CD14-positive monocyte (primary cell): Measurements from ENCODE around the gene CPAMD8. TPM values are rescaled to one million over a fixed set of nuclear protein-coding genes. Genes with fewer than 3 reads are reported as not detected.

Experiments
- DNase-seq, 3 donors: peaks; one replicate each; pipeline ENCODE4 v3.0.0-alpha.2; 2011 to 2022
- H2AFZ ChIP-seq: 2 replicates; pipeline ENCODE4 v1.6.0; 2012; ENCODE audit warnings: mild to moderate bottlenecking, low read depth, low read length, inconsistent platforms; ENCODE audit not compliant: insufficient read depth, poor library complexity, severe bottlenecking
- H3K27ac ChIP-seq, 2 donors: 1 replicate in 1 of 2; 2 replicates in 1 of 2; pipeline ENCODE4 v1.5.1; 2012 to 2013; ENCODE audit warnings: low read length in 2 of 2, control low read depth in 1 of 2, inconsistent platforms in 1 of 2, low read depth in 1 of 2, mild to moderate bottlenecking in 1 of 2
- H3K27me3 ChIP-seq, 2 donors: one replicate each; pipeline versions ENCODE4 v1.6.0 to v1.6.1; 2011 to 2013; ENCODE audit warnings: low read length in 2 of 2; ENCODE audit not compliant: control insufficient read depth in 2 of 2, insufficient read depth in 2 of 2
- H3K36me3 ChIP-seq, 2 donors: replicated peaks in 1 of 2; 1 replicate in 1 of 2; 2 replicates in 1 of 2; pipeline versions ENCODE4 v1.5.1 to v1.6.1; 2012 to 2013; ENCODE audit warnings: low read length in 2 of 2, control low read depth in 1 of 2, inconsistent platforms in 1 of 2, mild to moderate bottlenecking in 1 of 2; ENCODE audit not compliant: insufficient read depth in 2 of 2, control insufficient read depth in 1 of 2
- H3K4me1 ChIP-seq, 2 donors: 1 replicate in 1 of 2; 2 replicates in 1 of 2; pipeline versions ENCODE4 v1.5.1 to v1.6.1; 2012 to 2013; ENCODE audit warnings: low read length in 2 of 2, control low read depth in 1 of 2, inconsistent platforms in 1 of 2, mild to moderate bottlenecking in 1 of 2, moderate library complexity in 1 of 2; ENCODE audit not compliant: insufficient read depth in 2 of 2, control insufficient read depth in 1 of 2
- H3K4me2 ChIP-seq: replicated peaks from 2 replicates; pipeline ENCODE3; 2012; ENCODE audit warnings: low read length, moderate library complexity, mild to moderate bottlenecking; ENCODE audit not compliant: poor library complexity, severe bottlenecking; ENCODE audit errors: extremely low read depth
- H3K4me3 ChIP-seq, 3 experiments: fragments of 200-600 bp in 1 of 3; sonication (generic) in 1 of 3; replicated peaks in 1 of 3; 1 replicate in 2 of 3; 2 replicates in 1 of 3; pipeline ENCODE4 v1.5.1; 2011 to 2013; ENCODE audit warnings: low read length in 3 of 3, mild to moderate bottlenecking in 3 of 3, control low read depth in 2 of 3, low read depth in 2 of 3, inconsistent platforms in 1 of 3, moderate library complexity in 1 of 3
- H3K79me2 ChIP-seq: 2 replicates; pipeline ENCODE4 v1.6.0; 2012; ENCODE audit warnings: mild to moderate bottlenecking, control low read depth, inconsistent platforms, low read length, moderate library complexity; ENCODE audit not compliant: insufficient read depth
- H3K9ac ChIP-seq: 2 replicates; pipeline ENCODE4 v1.6.0; 2017; ENCODE audit warnings: low read length, mild to moderate bottlenecking; ENCODE audit not compliant: insufficient read depth, poor library complexity, severe bottlenecking
- H3K9me3 ChIP-seq, 2 donors: replicated peaks in 1 of 2; 1 replicate in 1 of 2; 2 replicates in 1 of 2; pipeline versions ENCODE4 v1.5.1 to v1.6.1; 2012 to 2013; ENCODE audit warnings: low read length in 2 of 2, control low read depth in 1 of 2; ENCODE audit not compliant: control insufficient read depth in 1 of 2, insufficient read depth in 1 of 2
- H4K20me1 ChIP-seq: 2 replicates; pipeline ENCODE4 v1.6.0; 2012; ENCODE audit warnings: mild to moderate bottlenecking, low read length, control low read depth, moderate library complexity; ENCODE audit not compliant: insufficient read depth
- H3K27ac Mint-ChIP-seq, 7 donors: one replicate each; pipeline ENCODE4 v1.8.0; 2020; ENCODE audit warnings: mild to moderate bottlenecking in 7 of 7, mixed read lengths in 7 of 7, moderate library complexity in 6 of 7, inconsistent platforms in 2 of 7
- H3K27me3 Mint-ChIP-seq, 3 donors: one replicate each; pipeline ENCODE4 v1.8.0; 2021 to 2022; ENCODE audit warnings: low read depth in 3 of 3, mild to moderate bottlenecking in 3 of 3, mixed read lengths in 3 of 3, moderate library complexity in 3 of 3, inconsistent platforms in 1 of 3
- H3K36me3 Mint-ChIP-seq, 2 donors: one replicate each; pipeline ENCODE4 v1.8.0; 2020; ENCODE audit warnings: mixed read lengths in 2 of 2, inconsistent platforms in 1 of 2, mild to moderate bottlenecking in 1 of 2
- H3K4me1 Mint-ChIP-seq: one replicate; pipeline ENCODE4 v1.8.0; 2020; ENCODE audit warnings: mild to moderate bottlenecking, mixed read lengths
- H3K4me3 Mint-ChIP-seq, 2 donors: one replicate each; pipeline ENCODE4 v1.8.0; 2020; ENCODE audit warnings: mild to moderate bottlenecking in 2 of 2, mixed read lengths in 2 of 2, moderate library complexity in 1 of 2
- H3K9me3 Mint-ChIP-seq, 7 donors: one replicate each; pipeline ENCODE4 v1.8.0; 2020 to 2022; ENCODE audit warnings: mixed read lengths in 7 of 7, mild to moderate bottlenecking in 6 of 7, moderate library complexity in 6 of 7, inconsistent platforms in 2 of 7
- WGBS: methylation state at CpG from one replicate; pipeline ENCODE4 v1.1.5; 2013; ENCODE audit warnings: missing lambda C conversion rate; ENCODE audit not compliant: insufficient coverage; 5-methylcytosine and 5-hydroxymethylcytosine counted together
- intact Hi-C, 2 donors: fragments of 100-400 bp; cut with micrococcal nuclease; formaldehyde crosslinking; loops; one replicate each; pipeline versions ENCODE4 v1.15.0 to v1.15.1; 2023
- polyA plus RNA-seq, 3 donors: library from polyadenylated mRNA; depleted of rRNA in 1 of 3; unstranded in 2 of 3; stranded (reverse) in 1 of 3; fragments of 300-500 nt in 2 of 3; fragments of >200 nt in 1 of 3; fragmentation: Illumina TruSeq in 2 of 3; gene quantifications; 1 replicate in 2 of 3; 2 replicates in 1 of 3; pipeline ENCODE4 v1.2.3, GENCODE V29; 2012 to 2021
- TF ChIP-seq, protein P1 (sequence below): fragments of 200-600 bp; IDR thresholded peaks from one replicate; pipeline ENCODE4 v1.8.0; 2022; ENCODE audit warnings: antibody characterized with exemption, mild to moderate bottlenecking

CPAMD8 gene
- polyA plus RNA-seq, 3 donors: 5.1 to 53.4 (median 5.4) TPM

DNA sequence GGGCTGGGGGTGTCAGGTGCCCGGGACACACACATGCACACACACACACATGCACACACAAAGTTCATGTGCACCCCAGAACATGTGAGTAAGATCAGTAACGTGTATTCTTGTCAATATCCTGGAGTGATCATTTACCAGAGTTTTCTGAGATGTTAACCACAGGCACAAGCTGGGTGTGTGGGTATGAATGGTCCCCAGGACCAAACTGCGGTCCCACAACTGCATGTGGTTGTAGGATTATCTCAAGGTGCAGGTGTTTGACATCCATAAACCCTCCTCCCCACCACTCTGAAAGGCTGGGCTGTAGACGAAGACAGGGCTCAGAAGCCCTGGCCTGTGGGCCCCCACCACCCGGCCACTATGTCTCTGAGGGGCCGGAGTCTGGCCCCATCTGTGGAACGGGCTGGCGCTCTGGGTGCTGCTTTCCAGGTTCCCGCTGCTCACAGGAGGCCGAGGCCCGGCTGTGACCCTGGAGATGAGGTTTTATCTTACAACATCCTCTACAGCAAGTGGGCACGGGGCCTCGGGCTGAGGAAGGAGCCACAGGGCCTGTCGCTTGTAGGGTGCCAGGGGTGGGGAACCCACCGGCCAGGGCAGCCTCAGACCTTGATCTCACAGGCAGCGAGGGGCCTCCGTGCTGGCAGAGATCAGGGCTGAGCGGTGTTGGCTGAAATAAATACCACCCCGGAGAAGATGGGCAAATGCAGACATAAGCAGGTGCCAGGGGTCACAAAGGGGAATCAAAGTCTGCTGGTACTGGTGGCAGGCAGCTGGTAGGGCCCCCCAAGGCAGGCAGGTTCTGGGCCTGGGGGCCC, 133.5 kb downstream of the CPAMD8 start:
- Histone ChIP-seq H3K27me3 (peaks cover 0 to 50% of the 10 kb centered on the region in 2 donors), H3K9me3 (no peaks in the 10 kb centered on the region), H4K20me1 (no peaks in the 10 kb centered on the region), H3K27ac (no peak overlapping the region), H3K4me2 (peak overlapping the region; percentile 21), H3K36me3 (no peaks in the 10 kb centered on the region), H3K79me2 (no peaks in the 10 kb centered on the region), H2AFZ (peak overlapping the region; percentile 38), H3K9ac (no peak overlapping the region), H3K4me1 (peaks cover 44 to 49% of the 10 kb centered on the region in 2 donors), H3K4me3 (no peak overlapping the region)
- H3K36me3 Mint-ChIP-seq: peaks cover 8 to 13% of the 10 kb centered on the region in 2 donors
- H3K27ac Mint-ChIP-seq: peak overlapping the region in 3 of 7 donors; percentile 32 to 49 (median 43)
- peaks cover 46 to 79% (median 47%) of the 10 kb centered on the region in 3 donors for H3K27me3 Mint-ChIP-seq
- TF ChIP-seq, protein P1, sequence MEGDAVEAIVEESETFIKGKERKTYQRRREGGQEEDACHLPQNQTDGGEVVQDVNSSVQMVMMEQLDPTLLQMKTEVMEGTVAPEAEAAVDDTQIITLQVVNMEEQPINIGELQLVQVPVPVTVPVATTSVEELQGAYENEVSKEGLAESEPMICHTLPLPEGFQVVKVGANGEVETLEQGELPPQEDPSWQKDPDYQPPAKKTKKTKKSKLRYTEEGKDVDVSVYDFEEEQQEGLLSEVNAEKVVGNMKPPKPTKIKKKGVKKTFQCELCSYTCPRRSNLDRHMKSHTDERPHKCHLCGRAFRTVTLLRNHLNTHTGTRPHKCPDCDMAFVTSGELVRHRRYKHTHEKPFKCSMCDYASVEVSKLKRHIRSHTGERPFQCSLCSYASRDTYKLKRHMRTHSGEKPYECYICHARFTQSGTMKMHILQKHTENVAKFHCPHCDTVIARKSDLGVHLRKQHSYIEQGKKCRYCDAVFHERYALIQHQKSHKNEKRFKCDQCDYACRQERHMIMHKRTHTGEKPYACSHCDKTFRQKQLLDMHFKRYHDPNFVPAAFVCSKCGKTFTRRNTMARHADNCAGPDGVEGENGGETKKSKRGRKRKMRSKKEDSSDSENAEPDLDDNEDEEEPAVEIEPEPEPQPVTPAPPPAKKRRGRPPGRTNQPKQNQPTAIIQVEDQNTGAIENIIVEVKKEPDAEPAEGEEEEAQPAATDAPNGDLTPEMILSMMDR: no peak
- peaks cover 0 to 13% (median 2%) of the 10 kb centered on the region in 7 donors for H3K9me3 Mint-ChIP-seq
- DNase-seq: no peak
- WGBS: 61% methylated on average over 12 of the region's 19 CpGs
- peak overlapping the region in 1 of 2 donors; percentile 73 for H3K4me3 Mint-ChIP-seq
- intact Hi-C loops: loop anchor here in 1 of 2 donors (5.0 kb wide), 1 partner anchor 61 kb away; no protein-coding TSS in a partner anchor
- H3K4me1 Mint-ChIP-seq: peaks cover 42% of the 10 kb centered on the region

DNA sequence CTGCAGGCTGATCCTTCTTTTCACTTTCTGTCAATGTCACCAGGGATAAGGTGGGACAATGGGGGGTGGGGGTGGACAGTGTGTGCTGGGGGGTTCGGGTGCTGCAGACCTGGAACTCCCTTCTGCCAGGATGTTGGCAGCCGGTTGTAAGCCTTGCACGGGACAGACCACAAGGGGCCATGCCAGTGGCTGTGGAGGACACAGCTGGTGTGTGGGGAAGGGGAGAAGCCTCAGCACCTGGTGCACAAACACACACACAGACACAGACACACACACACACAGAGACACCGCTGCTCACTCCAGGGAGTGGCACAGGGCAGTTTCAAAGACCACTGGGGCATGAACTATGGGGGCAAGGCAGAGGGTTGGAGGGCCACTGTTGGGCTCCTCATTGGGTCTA, 134.2 kb downstream of the CPAMD8 start:
- Histone ChIP-seq H3K4me3 (no peak overlapping the region), H4K20me1 (no peaks in the 10 kb centered on the region), H3K79me2 (no peaks in the 10 kb centered on the region), H3K9ac (no peak overlapping the region), H3K4me1 (peaks cover 41 to 49% of the 10 kb centered on the region in 2 donors), H3K4me2 (no peak overlapping the region), H2AFZ (no peak overlapping the region), H3K9me3 (no peaks in the 10 kb centered on the region), H3K27ac (no peak overlapping the region), H3K36me3 (no peaks in the 10 kb centered on the region), H3K27me3 (peaks cover 0 to 55% of the 10 kb centered on the region in 2 donors)
- TF ChIP-seq, protein P1: no peak
- intact Hi-C loops: loop anchor here in 1 of 2 donors (5.0 kb wide), 1 partner anchor 60 kb away; no protein-coding TSS in a partner anchor
- Mint-ChIP-seq H3K9me3 (peaks cover 0 to 13% (median 2%) of the 10 kb centered on the region in 7 donors), H3K4me1 (peaks cover 40% of the 10 kb centered on the region), H3K27me3 (peaks cover 47 to 84% (median 52%) of the 10 kb centered on the region in 3 donors), H3K36me3 (peaks cover 8 to 13% of the 10 kb centered on the region in 2 donors), H3K4me3 (peak overlapping the region in 1 of 2 donors; percentile 21), H3K27ac (no peak overlapping the region)
- 25% methylated on average over 1 of the region's 4 CpGs for WGBS
- DNase-seq: no peak
